Activated naive CD8-positive, alpha-beta T cell treated with anti-CD3 and anti-CD28 coated beads, Interleukin-2, amount 50 U/mL, for 16 hours (primary cell): Measurements from ENCODE around the gene ZNF358.

Source experiments
- DNase-seq: peaks from one replicate; pipeline ENCODE4 v3.0.0-alpha.2; 2020; ENCODE audit warnings: low read depth, low spot score

Gene ZNF358

GRCh38 chr19:7559102-7559501 lies 43.2 kb downstream of the ZNF358 start:
- DNase-seq = no peak

- no peak for DNase-seq
Observed at GRCh38 chr19:7560255-7560654, 44.4 kb downstream of the ZNF358 start.

- DNase-seq = no peak
Observed at GRCh38 chr19:7561325-7561724, 45.4 kb downstream of the ZNF358 start.

GRCh38 chr19:7562646-7563393 lies 46.9 kb downstream of the ZNF358 start:
- DNase-seq = no peak

GRCh38 chr19:7564866-7565265 lies 49.0 kb downstream of the ZNF358 start:
- no peak for DNase-seq

- no peak for DNase-seq
Observed at GRCh38 chr19:7565332-7565731, 49.4 kb downstream of the ZNF358 start.
